Measurements from ENCODE around the gene OR10X1. TPM values are rescaled to one million over a fixed set of nuclear protein-coding genes. Genes with fewer than 3 reads are reported as not detected.

The OR10X1 gene
- total RNA-seq, 1 experiment from 2014 or later = not detected

DNA sequence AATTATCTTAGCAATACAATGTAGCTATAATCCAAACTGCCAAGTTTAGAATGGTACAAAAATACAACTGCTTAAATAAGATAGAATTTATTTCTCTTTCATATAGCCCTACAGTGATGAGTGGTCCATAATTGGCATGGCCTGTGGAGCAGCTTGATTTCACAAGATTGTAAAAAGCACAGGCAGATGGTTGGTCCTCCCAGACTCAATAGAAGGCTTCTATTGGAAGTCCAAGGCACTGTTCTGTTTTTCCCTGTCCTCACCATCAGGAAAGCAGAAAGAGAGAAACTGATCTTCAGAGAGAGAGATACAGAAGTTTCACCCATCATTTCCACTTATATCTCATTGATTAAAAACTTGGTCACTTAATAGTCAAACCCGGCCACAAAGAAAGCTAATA is 7.5 kb downstream of the OR10X1 start:
- H3K4me3 ChIP-seq (ENCODE audit: low read length) = no peak overlapping the region
- H3K9ac ChIP-seq (ENCODE audit: low read length) = no peak overlapping the region
- BruUV-seq (replicated peaks) = no TSS peak
- peaks cover 3% of the 10 kb centered on the region; the same call in 1 of the 2 replicates for H3K27me3 ChIP-seq (ENCODE audit: low read length)
- no peak overlapping the region for H3K4me2 ChIP-seq (ENCODE audit: low read length)
- ChIA-PET POLR2A (ENCODE audit: unreplicated experiment) (no interaction called here), CTCF (no interaction called here)
- no peaks in the 10 kb centered on the region for H4K20me1 ChIP-seq (ENCODE audit: low read length)
- no peaks in the 10 kb centered on the region for H3K36me3 ChIP-seq (ENCODE audit: low read depth, low read length)
- no peaks in the 10 kb centered on the region; the same call in 1 of the 2 replicates for H3K9me3 ChIP-seq (ENCODE audit: low read length)
- H3K9me2 ChIP-seq (replicated peaks; ENCODE audit: low read length) = no peaks in the 10 kb centered on the region
- no peaks in the 10 kb centered on the region for H3K4me1 ChIP-seq (ENCODE audit: insufficient read depth, low read length)
- H3K79me2 ChIP-seq (ENCODE audit: low read length) = no peaks in the 10 kb centered on the region
- H3K27ac ChIP-seq (ENCODE audit: low read length) = no peak overlapping the region
- ATAC-seq (no peak), DNase-seq (no peak)
- no peak overlapping the region for H2AFZ ChIP-seq (ENCODE audit: low read length)
- intact Hi-C loops (cut with micrococcal nuclease) = no loop called here
- TF ChIP-seq EZH2 (IDR thresholded peaks at IDR 0.05; ENCODE audit: low read length, unreplicated experiment) = no peak
- no peak for TF ChIP-seq EZH2phosphoT487 (IDR thresholded peaks at IDR 0.05; ENCODE audit: borderline replicate concordance, low read length)
- TF ChIP-seq, protein P1, sequence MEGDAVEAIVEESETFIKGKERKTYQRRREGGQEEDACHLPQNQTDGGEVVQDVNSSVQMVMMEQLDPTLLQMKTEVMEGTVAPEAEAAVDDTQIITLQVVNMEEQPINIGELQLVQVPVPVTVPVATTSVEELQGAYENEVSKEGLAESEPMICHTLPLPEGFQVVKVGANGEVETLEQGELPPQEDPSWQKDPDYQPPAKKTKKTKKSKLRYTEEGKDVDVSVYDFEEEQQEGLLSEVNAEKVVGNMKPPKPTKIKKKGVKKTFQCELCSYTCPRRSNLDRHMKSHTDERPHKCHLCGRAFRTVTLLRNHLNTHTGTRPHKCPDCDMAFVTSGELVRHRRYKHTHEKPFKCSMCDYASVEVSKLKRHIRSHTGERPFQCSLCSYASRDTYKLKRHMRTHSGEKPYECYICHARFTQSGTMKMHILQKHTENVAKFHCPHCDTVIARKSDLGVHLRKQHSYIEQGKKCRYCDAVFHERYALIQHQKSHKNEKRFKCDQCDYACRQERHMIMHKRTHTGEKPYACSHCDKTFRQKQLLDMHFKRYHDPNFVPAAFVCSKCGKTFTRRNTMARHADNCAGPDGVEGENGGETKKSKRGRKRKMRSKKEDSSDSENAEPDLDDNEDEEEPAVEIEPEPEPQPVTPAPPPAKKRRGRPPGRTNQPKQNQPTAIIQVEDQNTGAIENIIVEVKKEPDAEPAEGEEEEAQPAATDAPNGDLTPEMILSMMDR (conservative IDR thresholded peaks at IDR 0.05; ENCODE audit: low read depth, low read length) = no peak
- H3F3A ChIP-seq (ENCODE audit: low read length, unreplicated experiment) = no peaks in the 10 kb centered on the region

- Histone ChIP-seq H3K27ac (ENCODE audit: low read length) (no peak within 1 kb of the TSS), H3K79me2 (ENCODE audit: low read length) (no peaks in the 10 kb centered on the region), H4K20me1 (ENCODE audit: low read length) (no peaks in the 10 kb centered on the region), H2AFZ (ENCODE audit: low read length) (no peak within 1 kb of the TSS), H3K4me2 (ENCODE audit: low read length) (no peak within 1 kb of the TSS), H3K4me1 (ENCODE audit: insufficient read depth, low read length) (no peaks in the 10 kb centered on the region), H3K9ac (ENCODE audit: low read length) (no peak within 1 kb of the TSS), H3K36me3 (ENCODE audit: low read depth, low read length) (no peaks in the 10 kb centered on the region), H3K9me2 (replicated peaks; ENCODE audit: low read length) (no peaks in the 10 kb centered on the region), H3K9me3 (ENCODE audit: low read length) (no peaks in the 10 kb centered on the region; the same call in 1 of the 2 replicates), H3K27me3 (ENCODE audit: low read length) (no peaks in the 10 kb centered on the region), H3K4me3 (ENCODE audit: low read length) (no peak within 1 kb of the TSS), H3F3A (ENCODE audit: low read length, unreplicated experiment) (no peaks in the 10 kb centered on the region)
- no peak for TF ChIP-seq EZH2 (IDR thresholded peaks at IDR 0.05; ENCODE audit: low read length, unreplicated experiment)
- TF ChIP-seq EZH2phosphoT487 (IDR thresholded peaks at IDR 0.05; ENCODE audit: borderline replicate concordance, low read length) = no peak
- TF ChIP-seq, protein P1 (conservative IDR thresholded peaks at IDR 0.05; ENCODE audit: low read depth, low read length) = no peak
- CTCF ChIA-PET = no interaction called here
- no peak for ATAC-seq
- no peak for DNase-seq
- no TSS peak for BruUV-seq (replicated peaks)
- POLR2A ChIA-PET (ENCODE audit: unreplicated experiment) = no interaction called here
- intact Hi-C loops (cut with micrococcal nuclease) = no loop called here
Measured at GRCh38 chr1:158570480-158570879, 9.2 kb downstream of the OR10X1 start, which contains the start of gene OR6P1. Gene OR6P1, minus strand, starts transcription at chr1:158570580. Its CDS starts 6,976 bp downstream, at chr1:158563604.

GRCh38 chr1:158564608-158565007 is 15.1 kb downstream of the OR10X1 start:
- H3K27me3 ChIP-seq (ENCODE audit: low read length) = peaks cover 7% of the 10 kb centered on the region; the same call in 1 of the 2 replicates
- H3K36me3 ChIP-seq (ENCODE audit: low read depth, low read length) = no peaks in the 10 kb centered on the region
- H3K4me1 ChIP-seq (ENCODE audit: insufficient read depth, low read length) = no peaks in the 10 kb centered on the region
- no peaks in the 10 kb centered on the region for H3K9me2 ChIP-seq (replicated peaks; ENCODE audit: low read length)
- H3K27ac ChIP-seq (ENCODE audit: low read length) = no peak overlapping the region
- no peaks in the 10 kb centered on the region for H3K9me3 ChIP-seq (ENCODE audit: low read length)
- H4K20me1 ChIP-seq (ENCODE audit: low read length) = no peaks in the 10 kb centered on the region
- H3K9ac ChIP-seq (ENCODE audit: low read length) = no peak overlapping the region
- intact Hi-C loops (cut with micrococcal nuclease) = no loop called here
- H3F3A ChIP-seq (ENCODE audit: low read length, unreplicated experiment) = no peaks in the 10 kb centered on the region
- no peak overlapping the region for H3K4me2 ChIP-seq (ENCODE audit: low read length)
- no peak overlapping the region for H3K4me3 ChIP-seq (ENCODE audit: low read length)
- no peak overlapping the region for H2AFZ ChIP-seq (ENCODE audit: low read length)
- DNase-seq (no peak), ATAC-seq (no peak)
- POLR2A ChIA-PET (ENCODE audit: unreplicated experiment) = no interaction called here
- no peaks in the 10 kb centered on the region for H3K79me2 ChIP-seq (ENCODE audit: low read length)
- TF ChIP-seq, protein P1 (conservative IDR thresholded peaks at IDR 0.05; ENCODE audit: low read depth, low read length) = no peak
- CTCF ChIA-PET = no interaction called here
- no TSS peak for BruUV-seq (replicated peaks)

Data from PC-3 (cell line).